Ureter (tissue), 1 donor: Measurements from ENCODE around the gene RPGRIP1. TPM values are rescaled to one million over a fixed set of nuclear protein-coding genes. Genes with fewer than 3 reads are reported as not detected.
"Not testable (repeated sequence)": the region's sequence is repeated elsewhere in the genome, so short reads cannot be mapped to it uniquely, and the experiment has no call there.

ENCODE experiments used
- DNase-seq: peaks from one replicate; pipeline ENCODE4 v3.0.0-alpha.2; 2020; ENCODE audit warnings: low spot score
- total RNA-seq: library from RNA; stranded (reverse); gene quantifications from one replicate; pipeline ENCODE4 v1.2.4, GENCODE V29; 2023
- donor health status: DM: yes; HTN: yes; CAD: no.

RPGRIP1 gene
- total RNA-seq, 1 donor from 2014 or later = 0.49 TPM

DNA sequence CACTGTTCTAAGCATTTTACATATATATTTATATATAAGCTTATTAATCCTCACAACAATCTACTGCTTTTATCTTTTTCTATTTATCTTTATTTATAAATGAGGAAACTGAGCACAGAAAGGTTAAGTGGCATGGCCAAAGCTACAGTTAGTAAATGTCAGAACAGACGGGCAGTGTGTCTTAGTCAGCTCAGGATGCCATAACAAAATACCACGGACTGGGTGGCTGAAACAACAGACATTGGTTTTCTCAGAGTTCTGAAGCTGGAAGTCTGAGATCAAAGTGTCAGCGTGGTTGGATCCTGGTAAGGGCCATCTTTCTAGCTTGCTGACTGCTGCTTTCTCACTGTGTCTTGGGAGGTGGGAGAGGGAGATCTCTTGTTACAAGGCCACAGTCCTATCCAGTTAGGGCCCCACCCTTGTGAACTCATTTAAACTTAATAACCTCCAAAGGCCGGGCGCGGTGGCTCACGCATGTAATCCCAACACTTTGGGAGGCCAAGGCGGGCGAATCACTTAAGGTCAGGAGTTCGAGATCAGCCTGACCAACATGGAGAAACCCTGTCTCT, 19.8 kb downstream of the RPGRIP1 start:
- no peak for DNase-seq

DNA sequence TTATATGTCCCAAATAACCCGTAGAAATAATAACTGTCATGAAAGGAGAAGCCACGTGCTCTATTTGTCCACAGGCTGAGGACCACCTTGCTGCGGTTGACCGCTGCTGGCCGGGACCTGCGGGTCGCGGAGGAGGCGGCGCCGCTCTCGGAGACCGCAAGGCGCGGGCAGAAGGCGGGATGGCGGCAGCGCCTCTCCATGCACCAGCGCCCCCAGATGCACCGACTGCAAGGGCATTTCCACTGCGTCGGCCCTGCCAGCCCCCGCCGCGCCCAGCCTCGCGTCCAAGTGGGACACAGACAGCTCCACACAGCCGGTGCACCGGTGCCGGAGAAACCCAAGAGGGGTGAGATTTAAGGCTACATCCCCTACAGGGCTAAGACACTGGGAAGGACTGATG, 21.0 kb downstream of the RPGRIP1 start:
- DNase-seq = no peak

GRCh38 chr14:21302013-21302835, 22.3 kb downstream of the RPGRIP1 start:
- DNase-seq = no peak

GRCh38 chr14:21302836-21303140, 22.9 kb downstream of the RPGRIP1 start:
- not testable (repeated sequence) for DNase-seq

- no peak for DNase-seq
These were observed 27.8 kb downstream of the RPGRIP1 start for GRCh38 chr14:21307637-21308036.

- DNase-seq = no peak
These were observed 28.2 kb downstream of the RPGRIP1 start for GRCh38 chr14:21308132-21308478.

GRCh38 chr14:21308479-21309237, 28.8 kb downstream of the RPGRIP1 start:
- peak; percentile 89 for DNase-seq

DNA sequence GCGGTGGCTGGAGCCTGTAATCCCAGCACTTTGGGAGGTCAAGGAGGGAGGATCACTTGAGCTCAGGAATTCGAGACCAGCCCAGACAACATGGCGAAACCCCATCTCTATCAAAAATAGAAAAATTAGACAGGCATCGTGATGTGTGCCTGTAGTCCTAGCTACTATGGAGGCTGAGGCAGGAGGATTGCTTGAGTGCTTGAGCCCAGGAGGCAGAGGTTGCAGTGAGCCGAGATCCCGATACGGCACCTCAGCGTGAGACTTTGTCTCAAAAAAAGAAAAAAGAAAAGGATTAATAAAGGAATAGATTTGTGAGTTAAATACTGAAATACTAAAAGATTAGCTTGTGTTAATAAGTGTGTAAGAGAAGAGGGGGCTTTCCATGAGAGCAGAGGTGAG, 29.4 kb downstream of the RPGRIP1 start:
- no peak for DNase-seq

- no peak for DNase-seq
These were observed 30.1 kb downstream of the RPGRIP1 start for GRCh38 chr14:21309956-21310355.

DNA sequence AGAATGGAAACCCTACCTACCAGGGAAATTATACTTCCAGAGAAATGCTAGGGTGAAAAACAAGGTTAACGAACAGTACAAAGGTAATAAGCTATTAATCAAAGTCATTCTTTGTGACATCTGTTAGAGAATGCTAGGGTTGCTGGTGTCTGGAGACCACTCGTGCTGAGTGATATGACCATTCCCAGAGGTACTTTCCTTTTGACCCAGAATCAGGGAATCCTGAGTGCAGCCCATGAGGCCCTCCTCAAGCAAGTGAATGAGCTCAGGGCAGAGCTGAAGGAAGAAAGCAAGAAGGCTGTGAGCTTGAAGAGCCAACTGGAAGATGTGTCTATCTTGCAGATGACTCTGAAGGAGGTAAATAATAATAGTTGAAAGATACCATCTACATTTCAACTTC, 31.7 kb downstream of the RPGRIP1 start:
- no peak for DNase-seq

GRCh38 chr14:21313512-21313911, 33.6 kb downstream of the RPGRIP1 start:
- no peak for DNase-seq

DNA sequence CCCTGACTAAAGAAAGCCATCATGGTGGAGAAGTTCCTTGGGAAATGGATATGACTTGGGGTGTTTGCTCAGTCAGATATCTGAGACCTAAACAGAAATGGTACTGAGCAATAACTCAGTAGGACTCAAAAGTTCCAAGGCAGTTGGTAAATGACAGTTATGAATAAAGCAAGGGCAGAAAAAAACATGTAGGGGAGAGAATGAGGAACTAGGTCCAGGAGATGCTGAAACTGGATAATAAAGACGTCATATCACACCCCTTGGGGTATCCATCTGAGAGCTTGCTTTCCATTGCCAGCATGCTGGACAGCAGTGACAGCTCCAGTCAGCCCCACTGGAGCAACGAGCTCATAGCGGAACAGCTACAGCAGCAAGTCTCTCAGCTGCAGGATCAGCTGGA, 37.5 kb downstream of the RPGRIP1 start:
- DNase-seq = no peak

DNA sequence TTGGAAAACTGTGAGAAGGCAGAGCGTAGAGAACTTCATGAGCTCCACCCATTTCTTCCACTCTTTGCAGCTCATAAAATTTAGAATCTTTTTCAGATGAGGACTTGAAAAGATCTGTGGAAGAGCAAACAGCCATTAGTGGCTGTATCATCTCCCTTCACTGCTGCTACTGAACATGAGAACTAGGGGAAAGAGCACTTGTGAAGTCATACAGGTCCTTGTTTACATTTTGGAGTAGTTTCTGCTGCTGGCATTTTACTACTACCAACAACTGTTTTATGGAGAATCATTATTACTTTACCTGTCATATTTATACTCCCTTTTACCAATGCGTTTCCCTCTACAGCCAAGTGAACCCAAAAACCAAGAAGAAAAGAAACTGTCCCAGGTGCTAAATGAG, 41.0 kb downstream of the RPGRIP1 start:
- DNase-seq = no peak

GRCh38 chr14:21322716-21323115, 42.8 kb downstream of the RPGRIP1 start:
- no peak for DNase-seq

DNA sequence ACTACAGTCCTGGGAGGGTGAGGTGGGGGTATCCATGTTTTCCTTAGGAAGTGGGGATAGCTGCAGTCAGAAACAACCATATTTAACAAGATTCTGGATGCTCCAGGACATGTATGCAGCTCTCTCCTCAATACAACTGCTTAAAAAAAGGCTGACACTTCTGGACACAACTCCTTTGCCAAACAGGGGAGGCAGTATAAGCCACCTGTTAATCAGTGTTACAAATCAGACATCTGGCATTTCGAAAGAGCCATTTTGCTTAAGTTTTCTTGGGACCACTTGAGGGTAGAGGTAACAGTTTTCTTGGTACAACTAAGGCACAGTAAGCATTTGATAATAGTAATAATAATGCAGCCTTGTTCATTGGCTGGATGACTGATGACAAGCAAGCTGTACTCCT, 47.1 kb downstream of the RPGRIP1 start:
- DNase-seq = no peak

Other genes with a start within 250 kb of the RPGRIP1 start
- 0.62 TPM for gene TPPP2, start 249.9 kb upstream of the RPGRIP1 start, total RNA-seq
- not detected for gene RNASE13, start 245.3 kb upstream of the RPGRIP1 start, total RNA-seq
- gene RNASE7, start 237.7 kb upstream of the RPGRIP1 start, total RNA-seq = 0.94 TPM
- not detected for gene RNASE8, start 222.3 kb upstream of the RPGRIP1 start, total RNA-seq
- gene ARHGEF40, start 209.8 kb upstream of the RPGRIP1 start, total RNA-seq = 41.2 TPM
- gene ZNF219, start 181.4 kb upstream of the RPGRIP1 start, total RNA-seq = 47.2 TPM
- 1.6 TPM for gene TMEM253, start 179.0 kb upstream of the RPGRIP1 start, total RNA-seq
- gene OR5AU1, start 124.0 kb upstream of the RPGRIP1 start, total RNA-seq = not detected
- gene HNRNPC, start 10.6 kb upstream of the RPGRIP1 start, total RNA-seq = 591 TPM
- 75.0 TPM for gene SUPT16H, start 103.9 kb downstream of the RPGRIP1 start, total RNA-seq
- gene CHD8, start 176.0 kb downstream of the RPGRIP1 start, total RNA-seq = 116 TPM
- 33.6 TPM for gene RAB2B, start 196.9 kb downstream of the RPGRIP1 start, total RNA-seq
- gene TOX4, start 197.1 kb downstream of the RPGRIP1 start, total RNA-seq = 77.7 TPM
- 63.3 TPM for gene METTL3, start 231.3 kb downstream of the RPGRIP1 start, total RNA-seq
- 12.8 TPM for gene SALL2, start 246.3 kb downstream of the RPGRIP1 start, total RNA-seq